ENCODE data around the gene FBLN1.
"Not testable (repeated sequence)": the region's sequence is repeated elsewhere in the genome, so short reads cannot be mapped to it uniquely, and the experiment has no call there.

The FBLN1 gene, protein sequence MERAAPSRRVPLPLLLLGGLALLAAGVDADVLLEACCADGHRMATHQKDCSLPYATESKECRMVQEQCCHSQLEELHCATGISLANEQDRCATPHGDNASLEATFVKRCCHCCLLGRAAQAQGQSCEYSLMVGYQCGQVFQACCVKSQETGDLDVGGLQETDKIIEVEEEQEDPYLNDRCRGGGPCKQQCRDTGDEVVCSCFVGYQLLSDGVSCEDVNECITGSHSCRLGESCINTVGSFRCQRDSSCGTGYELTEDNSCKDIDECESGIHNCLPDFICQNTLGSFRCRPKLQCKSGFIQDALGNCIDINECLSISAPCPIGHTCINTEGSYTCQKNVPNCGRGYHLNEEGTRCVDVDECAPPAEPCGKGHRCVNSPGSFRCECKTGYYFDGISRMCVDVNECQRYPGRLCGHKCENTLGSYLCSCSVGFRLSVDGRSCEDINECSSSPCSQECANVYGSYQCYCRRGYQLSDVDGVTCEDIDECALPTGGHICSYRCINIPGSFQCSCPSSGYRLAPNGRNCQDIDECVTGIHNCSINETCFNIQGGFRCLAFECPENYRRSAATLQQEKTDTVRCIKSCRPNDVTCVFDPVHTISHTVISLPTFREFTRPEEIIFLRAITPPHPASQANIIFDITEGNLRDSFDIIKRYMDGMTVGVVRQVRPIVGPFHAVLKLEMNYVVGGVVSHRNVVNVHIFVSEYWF

DNA sequence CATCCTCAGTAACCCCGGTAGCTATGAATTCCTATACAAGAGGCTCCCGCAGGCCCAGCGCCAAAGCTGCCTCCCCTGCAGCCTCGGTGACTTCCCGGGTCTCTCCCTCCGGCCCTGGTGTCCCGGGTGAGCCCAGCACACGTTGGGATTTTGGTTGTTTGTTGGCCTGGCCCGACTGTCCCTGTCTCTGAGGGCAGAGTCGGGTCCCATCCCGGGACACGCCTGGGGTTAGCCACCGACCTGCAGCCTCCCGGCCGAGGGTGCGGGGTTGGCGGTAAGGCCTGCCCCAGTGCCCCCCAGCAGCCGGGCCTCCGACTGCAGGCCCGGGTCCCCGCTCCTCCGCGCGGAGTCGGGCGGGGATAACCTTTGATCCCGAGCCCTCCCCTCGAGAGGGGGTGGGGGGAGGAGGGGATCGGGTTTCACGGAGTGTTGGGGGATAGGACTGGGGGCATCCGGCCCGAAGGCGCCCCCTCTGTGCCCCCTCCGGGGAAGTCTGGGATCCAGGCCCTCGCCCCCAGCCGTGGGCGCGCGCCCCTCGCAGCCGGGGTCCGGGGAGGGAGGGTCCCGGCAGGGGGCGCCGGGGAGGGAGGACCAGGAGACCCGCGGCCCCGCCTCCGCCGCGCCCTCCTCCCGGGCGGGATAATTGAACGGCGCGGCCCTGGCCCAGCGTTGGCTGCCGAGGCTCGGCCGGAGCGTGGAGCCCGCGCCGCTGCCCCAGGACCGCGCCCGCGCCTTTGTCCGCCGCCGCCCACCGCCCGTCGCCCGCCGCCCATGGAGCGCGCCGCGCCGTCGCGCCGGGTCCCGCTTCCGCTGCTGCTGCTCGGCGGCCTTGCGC is at the start of gene FBLN1:
FBLN1 (plus strand) TSS at position 669 of the 835 bp plus-strand sequence; CDS start at position 772, 103 bp downstream.
- no peak for DNase-seq (ENCODE audit: low spot score)

DNA sequence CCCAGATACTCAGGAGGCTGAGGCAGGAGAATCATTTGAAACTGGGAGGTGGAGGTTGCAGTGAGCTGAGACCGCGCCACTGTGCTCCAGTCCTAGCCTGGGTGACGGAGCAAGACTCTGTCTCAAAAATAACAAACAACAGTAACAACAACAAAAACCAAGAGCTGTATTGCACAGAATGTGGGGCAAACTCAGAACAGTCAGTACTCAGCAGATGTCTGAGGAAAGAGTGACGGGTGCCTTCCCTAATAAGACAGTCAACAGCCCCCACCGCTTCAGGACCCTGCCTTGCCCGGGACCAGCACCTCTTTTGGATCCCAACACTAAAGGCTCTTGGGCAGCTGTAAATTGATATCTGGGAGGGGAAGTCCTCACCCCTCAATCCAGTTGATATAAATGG is 48.9 kb upstream of the FBLN1 start:
- no peak for DNase-seq (ENCODE audit: low spot score)

DNA sequence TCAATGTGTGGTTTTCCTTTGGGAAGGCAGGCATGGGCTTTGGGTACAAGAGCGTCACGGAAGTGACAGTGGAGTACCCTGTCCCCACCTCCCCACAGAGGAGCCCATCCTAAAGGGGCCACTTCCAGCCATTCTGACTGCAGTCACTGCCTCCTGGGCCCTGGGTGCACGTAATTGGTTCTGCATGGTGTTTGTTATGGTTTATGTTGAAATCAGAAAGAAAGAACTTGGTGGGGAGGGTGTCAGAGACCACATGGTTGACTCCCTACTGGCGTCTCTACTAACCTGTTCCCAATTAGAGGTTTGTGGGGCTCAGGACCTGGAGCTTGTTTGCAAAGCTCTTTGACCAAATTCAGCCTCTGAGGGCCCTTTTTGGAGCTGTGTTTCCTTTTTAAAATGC is 48.4 kb upstream of the FBLN1 start:
- DNase-seq (ENCODE audit: low spot score): no peak

DNA sequence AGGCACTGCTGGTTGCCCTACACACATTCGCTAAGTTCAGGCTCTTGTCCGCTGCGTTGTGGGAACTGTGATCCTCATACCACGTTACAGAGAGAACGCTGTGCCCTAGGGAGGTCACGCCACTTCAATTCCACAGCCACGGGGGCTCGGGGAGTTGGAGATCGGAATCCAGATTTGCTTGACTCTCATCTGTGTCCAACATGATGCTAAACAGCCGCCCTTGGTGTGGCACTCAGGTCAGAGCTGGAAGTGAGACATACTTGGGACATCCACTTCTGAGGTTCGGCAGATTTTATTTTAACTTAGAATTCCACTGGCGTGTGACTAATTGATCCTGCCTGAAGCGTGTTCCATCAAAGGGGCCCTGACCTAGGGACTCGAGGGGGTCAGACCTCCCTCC is 47.5 kb upstream of the FBLN1 start:
- no peak for DNase-seq (ENCODE audit: low spot score)

DNA sequence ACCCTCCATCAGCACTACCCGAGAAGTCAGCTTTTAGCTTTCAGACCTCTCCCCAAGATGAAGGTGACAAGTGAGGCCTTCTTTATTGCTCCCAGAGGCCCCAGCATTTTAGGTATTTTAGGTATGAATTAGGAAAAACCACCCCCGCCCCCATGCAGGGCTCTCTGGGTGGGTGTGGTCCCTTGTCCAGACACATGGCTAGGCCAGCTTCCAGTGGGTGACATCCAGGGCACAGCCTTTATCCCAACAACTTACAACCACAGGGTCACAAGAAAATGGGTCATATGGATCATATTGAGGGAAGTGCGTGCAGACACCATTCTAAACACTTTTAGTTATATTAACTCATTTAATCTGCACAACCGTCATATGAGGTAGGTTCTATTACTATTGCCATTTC is 47.1 kb upstream of the FBLN1 start:
- no peak for DNase-seq (ENCODE audit: low spot score)

DNA sequence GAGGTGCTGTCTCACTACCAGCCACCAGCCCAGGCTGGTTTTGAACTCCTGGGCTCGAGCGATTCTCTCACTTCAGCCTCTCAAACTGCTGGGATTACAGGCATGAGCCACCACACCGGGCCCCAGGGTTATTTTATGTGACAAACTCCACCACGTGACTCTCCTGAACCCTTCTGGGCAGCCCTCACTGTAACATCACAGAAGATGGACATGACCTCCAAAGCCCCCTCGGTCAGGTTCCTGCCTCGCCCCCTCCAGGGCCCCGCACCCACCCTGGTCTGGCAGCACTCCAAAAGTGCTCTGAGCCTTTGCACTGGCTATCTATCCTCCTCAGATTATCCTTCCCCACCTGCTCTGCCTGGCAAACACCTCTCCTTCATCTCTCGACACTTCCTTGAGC is 45.9 kb upstream of the FBLN1 start:
- no peak for DNase-seq (ENCODE audit: low spot score)

DNA sequence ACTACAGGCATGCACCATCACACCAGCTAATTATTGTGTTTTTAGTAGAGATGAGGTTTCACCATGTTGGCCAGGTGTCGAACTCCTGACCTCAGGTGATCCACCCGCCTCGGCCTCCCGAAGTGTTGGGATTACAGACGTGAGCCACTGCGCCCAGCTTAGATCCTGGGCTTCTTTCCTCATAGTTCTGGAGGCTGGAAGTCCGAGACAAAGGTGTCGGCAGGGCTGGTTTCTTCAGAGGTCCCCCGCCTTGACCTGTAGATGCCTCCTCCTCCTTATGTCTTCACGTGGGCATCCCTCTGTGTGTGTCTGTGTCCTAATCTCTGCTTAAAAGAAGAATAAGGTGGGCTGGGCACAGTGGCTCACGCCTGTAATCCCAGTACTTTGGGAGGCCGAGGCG is 44.2 kb upstream of the FBLN1 start:
- DNase-seq (ENCODE audit: low spot score): no peak

DNA sequence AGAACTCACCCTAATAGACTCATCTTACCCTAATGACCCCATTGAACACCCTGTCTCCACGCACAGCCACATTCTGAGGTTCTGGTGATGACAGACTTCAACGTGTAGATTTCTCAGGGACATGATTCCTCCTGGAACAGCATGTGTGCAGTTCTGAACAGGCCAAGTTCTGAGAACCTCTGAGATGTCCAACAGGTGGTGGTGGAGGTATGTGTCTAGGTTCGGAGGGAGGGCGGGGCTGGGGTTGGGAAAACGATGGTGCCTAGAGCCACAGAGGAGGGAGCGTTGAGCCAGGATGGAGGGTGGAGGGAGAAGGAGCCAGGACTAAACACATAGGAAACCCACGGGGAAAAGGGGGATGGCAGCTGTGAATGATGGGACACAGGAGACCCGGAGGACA is 43.4 kb upstream of the FBLN1 start:
- DNase-seq (ENCODE audit: low spot score): no peak

DNA sequence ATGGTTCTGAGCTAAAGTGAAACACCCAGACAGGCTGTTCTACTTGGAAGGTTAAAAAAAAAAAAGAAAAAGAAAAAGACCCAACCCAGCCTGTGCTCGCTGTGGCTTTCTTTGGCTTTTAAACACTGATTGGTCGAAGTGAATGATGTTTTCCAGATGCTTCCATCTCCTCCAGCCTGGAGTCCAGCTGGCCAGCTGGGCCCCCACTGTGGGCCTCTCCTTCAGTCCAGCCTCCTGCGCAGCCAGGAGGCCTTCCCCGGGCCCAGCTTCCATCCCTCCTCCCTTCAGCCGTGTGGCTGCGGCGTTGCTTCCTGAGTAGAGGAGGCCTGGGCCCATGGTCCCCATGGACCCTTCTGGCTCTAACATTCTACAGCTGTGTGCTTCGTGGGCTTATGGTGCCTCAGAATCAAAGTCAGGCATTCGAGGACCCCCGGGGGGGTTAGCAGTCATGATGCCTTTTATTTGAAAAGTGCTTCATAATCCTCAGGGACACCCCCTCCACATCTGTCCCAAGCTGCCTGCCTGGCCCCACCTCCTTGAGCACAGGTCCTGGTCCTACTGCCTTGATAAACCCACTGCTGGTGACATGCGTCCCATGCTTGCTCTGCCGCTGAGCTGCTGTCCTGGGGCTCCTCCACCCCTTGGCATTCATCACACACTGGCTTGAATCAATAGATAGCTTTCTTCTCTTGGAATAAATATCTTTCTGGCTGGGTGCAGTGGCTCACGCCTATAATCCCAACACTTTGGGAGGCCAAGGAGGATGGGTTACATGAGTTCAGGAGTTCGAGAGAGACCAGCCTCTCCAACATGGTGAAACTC is 42.2 kb upstream of the FBLN1 start:
- no peak for DNase-seq (ENCODE audit: low spot score)

DNA sequence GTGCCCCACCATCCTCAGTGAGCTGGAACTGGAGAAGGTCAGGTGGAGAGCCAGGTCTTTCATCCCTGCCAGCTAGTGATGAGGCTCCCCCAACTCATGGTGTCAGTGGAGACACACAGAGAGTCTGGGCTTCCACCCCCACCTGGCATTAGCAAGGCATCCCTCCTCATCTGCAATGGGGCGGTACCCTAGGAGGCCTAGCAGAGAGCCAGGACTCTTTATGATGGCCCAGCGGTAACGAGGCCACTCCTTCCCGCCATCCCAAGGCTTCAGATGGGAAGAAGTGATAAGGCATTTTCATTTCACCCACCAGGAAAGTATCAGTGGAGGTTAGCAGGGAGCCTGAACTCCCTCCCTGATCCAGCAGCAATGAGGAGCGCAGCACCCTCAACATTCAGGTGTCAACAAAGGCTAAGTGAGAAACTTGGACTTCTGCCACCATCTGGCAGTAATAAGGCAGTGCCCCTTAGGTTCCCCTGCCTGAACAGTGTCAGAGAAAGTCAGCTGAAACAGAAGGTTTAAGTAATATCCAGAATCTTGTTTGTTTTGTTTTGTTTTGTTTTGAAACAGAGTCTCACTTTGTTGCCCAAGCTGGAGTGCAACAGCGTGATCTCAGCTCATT is 40.5 kb upstream of the FBLN1 start:
- DNase-seq (ENCODE audit: low spot score): no peak

DNA sequence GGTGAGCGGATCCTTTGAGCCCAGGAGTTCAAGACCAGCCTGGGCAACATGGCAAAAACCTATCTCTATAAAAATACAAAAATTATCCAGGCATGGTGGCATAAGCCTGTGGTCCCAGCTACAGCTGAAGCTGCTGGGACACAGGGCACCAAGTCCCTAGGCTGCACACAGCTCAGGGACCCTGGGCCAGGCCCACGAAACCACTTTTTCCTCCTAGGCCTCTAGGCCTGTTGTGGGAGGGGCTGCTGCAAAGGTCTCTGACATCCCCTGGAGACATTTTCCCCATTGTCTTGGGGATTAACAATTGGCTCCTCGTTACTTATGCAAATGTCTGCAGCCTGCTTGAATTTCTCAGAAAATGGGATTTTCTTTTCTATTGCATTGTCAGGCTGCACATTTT is 39.0 kb upstream of the FBLN1 start:
- not testable (repeated sequence) for DNase-seq (ENCODE audit: low spot score)

DNA sequence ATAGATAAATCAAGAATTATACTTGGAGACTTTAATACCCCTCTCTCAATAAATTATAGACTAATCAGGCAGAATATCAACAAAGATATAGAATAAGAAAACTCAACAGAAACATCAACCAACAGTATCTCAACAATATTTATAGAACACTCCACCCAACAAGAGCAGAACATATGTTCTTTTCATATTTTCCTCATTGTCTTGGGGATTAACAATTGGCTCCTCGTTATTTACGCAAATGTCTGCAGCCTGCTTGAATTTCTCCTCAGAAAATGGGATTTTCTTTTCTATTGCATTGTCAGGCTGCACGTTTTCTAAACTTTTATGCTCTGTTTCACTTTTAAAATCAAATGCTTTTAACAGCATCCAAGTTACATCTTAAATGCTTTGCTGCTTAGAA is 37.0 kb upstream of the FBLN1 start:
- DNase-seq (ENCODE audit: low spot score): no peak

DNA sequence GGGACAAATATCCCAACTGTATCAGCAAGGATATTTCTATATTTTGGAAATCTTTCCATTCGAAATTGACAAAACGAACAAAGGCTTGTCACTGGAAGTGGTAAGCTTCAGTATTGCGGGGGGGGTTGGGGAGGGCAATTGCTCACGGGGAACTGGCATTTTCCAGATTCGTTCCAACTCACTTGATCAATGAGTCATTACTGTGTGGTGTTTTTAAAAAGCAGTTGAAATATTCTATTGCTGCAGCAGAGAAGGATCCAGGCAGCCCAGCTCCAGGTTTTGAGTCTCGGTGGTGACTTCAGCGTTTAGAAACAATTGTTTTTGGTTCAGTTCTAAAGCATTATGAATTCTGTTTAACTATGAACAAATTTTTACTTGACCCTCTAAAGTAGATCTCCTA is 33.8 kb upstream of the FBLN1 start:
- DNase-seq (ENCODE audit: low spot score): no peak

DNA sequence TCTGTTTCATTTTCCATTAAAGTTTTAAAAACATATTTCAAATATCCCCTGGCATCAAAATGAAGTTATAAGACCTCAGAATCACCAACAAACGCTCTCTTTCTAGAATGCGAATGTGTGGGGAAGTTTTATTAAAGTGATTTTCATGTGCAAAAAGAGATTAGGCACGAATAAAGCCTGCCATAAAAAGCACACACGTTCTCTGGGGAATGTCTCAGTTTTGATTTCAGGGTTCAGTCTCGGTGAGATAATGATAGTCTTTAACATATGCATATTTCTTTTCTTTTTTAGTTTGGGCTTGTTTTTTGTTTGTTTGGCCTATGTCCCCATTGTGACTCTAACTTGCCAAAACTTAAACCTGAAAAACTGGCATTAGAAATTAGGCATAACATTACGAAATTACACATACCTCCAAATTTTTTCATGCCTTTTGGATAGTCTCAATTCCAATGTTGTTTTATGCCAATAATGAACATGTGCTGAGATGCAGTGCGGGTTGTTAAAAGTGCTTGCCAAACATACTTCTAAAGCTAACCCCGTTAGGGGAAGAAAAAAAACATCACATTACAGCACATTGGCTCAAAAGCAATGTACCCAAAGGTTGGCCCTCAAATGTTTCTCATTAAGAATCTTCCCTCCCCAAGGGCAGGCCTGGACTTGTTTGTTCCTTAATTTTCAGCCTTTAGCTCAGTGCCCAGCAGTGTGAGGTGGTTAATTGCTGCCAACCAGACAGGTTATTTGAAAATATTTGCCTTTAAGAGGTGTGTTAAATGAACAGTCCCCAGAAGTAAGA is 33.2 kb upstream of the FBLN1 start:
- no peak for DNase-seq (ENCODE audit: low spot score)

DNA sequence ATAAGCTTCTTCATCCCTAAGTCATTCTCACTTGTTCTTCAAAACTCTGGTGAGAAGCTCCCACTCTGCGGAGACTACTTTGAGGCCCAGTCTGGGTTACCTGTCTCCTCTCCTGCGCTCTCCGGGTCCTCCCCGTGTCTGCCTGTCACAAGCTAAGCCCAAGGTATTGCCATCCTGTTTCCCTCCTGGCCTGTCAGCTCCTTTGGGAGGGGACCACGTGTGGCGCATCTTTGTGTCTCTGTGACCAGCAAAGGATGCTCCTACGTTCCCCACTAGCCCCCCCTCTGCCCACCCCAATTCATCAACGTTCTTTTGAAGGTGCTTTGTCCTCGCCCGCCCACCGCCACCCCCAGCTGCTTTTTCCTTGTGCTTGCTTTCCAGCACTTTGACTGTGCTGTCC is 31.8 kb upstream of the FBLN1 start:
- DNase-seq (ENCODE audit: low spot score): no peak

DNA sequence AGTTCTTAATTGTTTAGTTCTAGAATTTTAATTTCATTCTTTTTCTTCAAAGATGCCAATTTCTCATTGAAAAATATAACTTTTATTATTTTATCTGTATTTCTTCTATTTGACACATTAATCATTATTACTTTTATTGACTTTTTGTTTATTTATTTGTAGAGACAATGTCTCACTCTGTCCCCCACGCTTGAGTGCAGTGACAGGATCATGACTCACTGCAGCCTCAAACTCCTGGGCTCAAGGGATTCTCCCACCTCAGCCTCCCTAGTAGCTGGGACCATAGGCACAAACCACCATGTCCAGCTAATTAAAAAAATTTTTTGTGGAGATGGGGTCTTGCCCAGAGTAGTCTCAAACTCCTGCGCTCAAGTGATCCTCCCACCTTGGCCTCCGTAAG is 30.3 kb upstream of the FBLN1 start:
- DNase-seq (ENCODE audit: low spot score): no peak

DNA sequence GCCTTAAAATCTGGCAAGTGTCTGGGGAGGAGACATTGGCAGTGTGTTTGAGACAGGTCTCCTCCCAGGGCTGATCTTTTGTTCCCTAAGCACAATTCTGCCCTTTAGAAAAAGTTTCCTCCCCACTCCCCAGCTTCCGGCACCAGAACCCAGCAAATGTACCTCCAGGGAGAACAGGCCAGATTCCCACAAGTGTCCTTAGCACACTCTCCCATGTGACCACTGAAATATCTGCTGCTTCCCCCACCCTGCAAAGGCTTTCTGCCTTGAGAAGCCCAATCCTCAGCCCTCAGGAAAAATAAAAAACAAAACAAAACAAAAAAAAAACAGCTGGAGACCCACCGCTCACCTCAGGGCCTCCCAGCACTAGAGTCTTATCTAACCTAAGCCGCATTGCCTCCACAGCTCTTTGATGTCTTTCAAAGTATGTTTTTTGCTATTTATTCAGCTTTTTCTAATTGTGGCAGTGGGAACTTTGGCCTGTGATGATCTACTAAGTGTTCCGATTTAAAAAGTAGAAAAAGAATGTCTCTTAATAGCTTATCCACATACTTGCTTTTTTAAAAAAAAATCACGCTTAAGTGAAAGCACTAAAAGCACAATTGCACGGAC is 29.0 kb upstream of the FBLN1 start:
- DNase-seq (ENCODE audit: low spot score): no peak

DNA sequence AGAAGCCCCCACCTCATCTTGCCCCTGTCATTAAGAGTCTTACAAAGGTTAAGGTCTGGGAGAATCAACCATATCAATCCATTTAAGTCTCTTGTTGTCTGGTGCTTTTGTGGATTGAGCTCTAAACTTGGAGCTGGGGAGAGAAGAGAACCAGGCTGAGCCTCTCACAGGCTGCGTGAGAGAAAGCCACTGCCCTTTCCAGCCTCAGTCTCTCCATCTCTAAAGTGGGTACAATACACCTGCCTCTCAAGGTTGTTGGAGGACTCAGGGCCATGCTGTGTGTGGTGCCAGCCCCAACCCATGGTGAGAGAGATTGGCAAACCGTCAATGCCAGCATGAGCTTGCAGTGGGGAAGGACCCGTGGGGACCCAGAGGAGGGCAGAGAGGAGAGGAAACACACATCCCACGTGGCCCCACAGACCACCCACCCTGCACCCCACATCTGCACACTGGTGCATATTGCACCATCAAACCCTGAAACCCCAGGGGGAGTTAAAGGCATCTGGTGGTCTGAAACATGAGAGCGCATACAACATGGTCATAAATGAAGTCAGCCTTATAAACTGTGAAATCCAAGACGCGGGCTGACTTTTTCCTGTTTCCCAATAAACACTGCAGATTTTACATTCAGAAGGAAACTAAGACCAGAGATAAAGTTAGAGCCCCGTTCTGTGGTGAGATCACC is 27.5 kb upstream of the FBLN1 start:
- DNase-seq (ENCODE audit: low spot score): no peak

DNA sequence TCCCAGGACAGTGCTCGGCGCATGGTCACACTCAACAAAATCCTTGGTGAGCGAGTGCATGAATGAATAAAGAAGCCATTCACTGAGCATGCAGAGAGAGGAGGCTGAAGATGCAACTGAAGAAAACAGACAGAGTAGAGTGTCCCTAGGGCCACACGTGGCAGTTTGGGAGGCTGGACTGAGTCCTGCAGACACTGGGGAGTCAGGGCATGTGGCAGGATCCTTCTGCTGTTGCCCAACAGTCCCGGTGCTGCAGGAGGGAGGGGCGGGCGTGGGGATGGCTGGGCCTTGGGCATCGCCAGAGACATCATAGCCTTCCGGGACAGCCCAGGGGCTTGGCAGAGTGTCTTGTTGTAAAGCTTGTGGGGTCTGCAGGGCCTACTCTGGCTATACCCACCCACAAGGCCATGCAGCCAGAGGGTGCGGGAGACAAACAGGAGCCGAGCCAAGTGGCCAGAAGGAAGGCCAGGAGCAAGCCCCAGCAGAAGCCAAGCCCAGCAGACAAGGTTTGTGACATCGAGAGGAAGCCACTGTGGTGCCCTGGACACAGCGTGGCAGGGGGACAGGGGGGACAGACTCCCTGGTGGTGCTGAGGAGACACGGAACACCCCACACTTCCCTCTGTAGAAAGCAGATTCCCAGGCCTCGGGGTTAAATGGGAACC is 26.7 kb upstream of the FBLN1 start:
- DNase-seq (ENCODE audit: low spot score): no peak

Data from CD4-positive, alpha-beta T cell treated with Interleukin-2 at 100 ng/mL for 4 hours (primary cell).